ENCODE results near the gene HYAL3. TPM values are rescaled to one million over a fixed set of nuclear protein-coding genes. Genes with fewer than 3 reads are reported as not detected.

The HYAL3 gene
- total and polyA plus RNA-seq, 10 of the 15 experiments (the other 5 are each of a cell fraction or from before 2014, with no cell fraction given): 0.37 to 4.2 (median 2.8) TPM

GRCh38 chr3:50321336-50322114, 22.3 kb upstream of the HYAL3 start (continued):
- TF ChIP-seq NFXL1 (IDR thresholded peaks at IDR 0.05; ENCODE audit: borderline replicate concordance) (peak; percentile 78; the same call in 1 of the 2 replicates), POLR2AphosphoS2 (IDR thresholded peaks at IDR 0.05; ENCODE audit: low read depth, low read length) (0 out of 2 replicates have a peak, but pooled peaks have one; percentile 62), MTA2 (IDR thresholded peaks at IDR 0.05; ENCODE audit: low read depth) (no peak), IKZF1 (conservative IDR thresholded peaks at IDR 0.05) (peak; percentile 89), PRDM15 (CRISPR knock-in tag; IDR thresholded peaks at IDR 0.05) (no peak), CREM (IDR thresholded peaks at IDR 0.05; ENCODE audit: low read depth) (peak; percentile 51), CREB1 (IDR thresholded peaks at IDR 0.05; ENCODE audit: low read depth) (no peak), IRF5 (IDR thresholded peaks at IDR 0.05; ENCODE audit: borderline replicate concordance) (no peak), CTCF (IDR thresholded peaks at IDR 0.05 in 2 of 3, conservative IDR thresholded peaks at IDR 0.05 in 1 of 3; ENCODE audit: control insufficient read depth in 2 of 3, extremely low read depth in 1 of 3, insufficient read depth in 1 of 3, low read depth in 3 of 3, low read length in 3 of 3) (peak; percentile 32 to 68 (median 35); a peak in 5 of 6 replicates), E2F4 (IDR thresholded peaks at IDR 0.05; ENCODE audit: low read depth, low read length) (no peak), TAF1 (IDR thresholded peaks at IDR 0.05; ENCODE audit: borderline replicate concordance, low read depth, low read length) (0 out of 2 replicates have a peak, but pooled peaks have one; percentile 8), POLR2AphosphoS5 (IDR thresholded peaks at IDR 0.05; ENCODE audit: low read length) (0 out of 2 replicates have a peak, but pooled peaks have one; percentile 38), E4F1 (IDR thresholded peaks at IDR 0.05; ENCODE audit: borderline replicate concordance, partially characterized antibody) (peak; percentile 98), NR2F1 (conservative IDR thresholded peaks at IDR 0.05) (peak; percentile 48), KLF5 (IDR thresholded peaks at IDR 0.05; ENCODE audit: partially characterized antibody) (peak; percentile 100)

All from GM12878 (cell line).